ENCODE results near the gene P2RX6.
"Not testable (repeated sequence)": the region's sequence is repeated elsewhere in the genome, so short reads cannot be mapped to it uniquely, and the experiment has no call there.

Gene P2RX6

DNA sequence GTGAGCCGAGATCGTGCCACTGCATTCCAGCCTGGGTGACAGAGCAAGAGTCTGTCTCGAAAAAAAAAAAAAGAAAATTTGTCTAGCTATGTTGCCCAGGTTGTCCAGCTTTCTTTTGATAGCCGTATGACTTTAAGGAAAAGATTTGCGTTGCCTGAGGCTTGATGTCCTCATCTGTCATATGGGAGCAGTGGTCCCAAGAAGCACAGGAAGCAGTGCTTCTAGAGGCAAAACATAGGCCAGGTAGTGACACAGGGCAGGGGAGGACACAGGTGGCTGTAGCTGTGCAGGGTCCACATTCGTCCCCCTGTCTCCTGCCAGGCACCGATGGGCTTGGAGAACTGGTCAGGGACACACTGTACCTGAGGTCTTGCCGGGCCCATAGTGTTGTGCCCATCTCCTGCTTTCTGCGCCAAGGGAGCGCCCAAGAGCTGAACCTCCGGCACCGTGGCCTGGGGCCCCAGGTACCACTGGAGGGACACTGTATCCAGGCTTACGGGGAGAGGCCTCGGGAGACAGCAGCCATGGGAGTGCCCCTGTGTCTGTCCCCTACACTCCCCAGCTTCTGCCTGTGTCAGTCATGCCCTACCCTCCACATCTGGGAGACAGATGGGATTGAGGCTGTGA is 32.2 kb downstream of the P2RX6 start:
- no peak overlapping the region for H3K4me2 ChIP-seq (ENCODE audit: low read length, poor library complexity, severe bottlenecking)
- peaks cover 39% of the 10 kb centered on the region for H3K4me1 ChIP-seq (ENCODE audit: control insufficient read depth, insufficient read depth, low read depth, low read length)
- H2AK5ac ChIP-seq (ENCODE audit: low read length, severe bottlenecking): no peak overlapping the region
- H3K14ac ChIP-seq (ENCODE audit: low read length in 2 of 2): no peak overlapping the region
- no peak overlapping the region for H3K18ac ChIP-seq (ENCODE audit: low read depth in 1 of 2, low read length in 2 of 2)
- H3K9me3 ChIP-seq (ENCODE audit: control insufficient read depth, low read length): no peaks in the 10 kb centered on the region
- H2BK15ac ChIP-seq (ENCODE audit: low read depth, poor library complexity, severe bottlenecking): no peak overlapping the region
- no peaks in the 10 kb centered on the region for H3K79me1 ChIP-seq (replicated peaks; ENCODE audit: low read length, poor library complexity, severe bottlenecking)
- H2AFZ ChIP-seq (ENCODE audit: low read depth, low read length): no peak overlapping the region
- 94% methylated on average over 12 of the region's 14 CpGs for WGBS
- no peaks in the 10 kb centered on the region for H3K36me3 ChIP-seq (ENCODE audit: control insufficient read depth in 1 of 2, insufficient read depth in 2 of 2, low read depth in 1 of 2, low read length in 2 of 2)
- H4K91ac ChIP-seq (ENCODE audit: low read length): no peak overlapping the region
- H3K23ac ChIP-seq (ENCODE audit: low read length in 2 of 2): no peak overlapping the region
- H3K27me3 ChIP-seq (ENCODE audit: control insufficient read depth in 1 of 2, insufficient read depth in 1 of 2, low read length in 2 of 2): peaks cover 0 to 15% of the 10 kb centered on the region in 2 experiments
- H3K9ac ChIP-seq (ENCODE audit: low read length): no peak overlapping the region
- H2BK120ac ChIP-seq (ENCODE audit: low read depth, low read length): no peak overlapping the region
- H2BK5ac ChIP-seq (ENCODE audit: low read depth, low read length, poor library complexity, severe bottlenecking): no peak overlapping the region
- no peak overlapping the region for H4K8ac ChIP-seq (ENCODE audit: low read length)
- H3K4me3 ChIP-seq (ENCODE audit: insufficient read depth in 1 of 2, low read depth in 1 of 2, low read length in 2 of 2): no peak overlapping the region
- H3K4ac ChIP-seq (ENCODE audit: low read depth in 1 of 2, low read length in 2 of 2): no peak overlapping the region
- H3K27ac ChIP-seq (ENCODE audit: low read length, poor library complexity, severe bottlenecking): no peak overlapping the region
- DNase-seq: no peak
- no peak overlapping the region for H2BK12ac ChIP-seq (ENCODE audit: low read length in 2 of 2)

- H2BK120ac ChIP-seq (ENCODE audit: low read depth, low read length): no peak overlapping the region
- H3K4me3 ChIP-seq (ENCODE audit: insufficient read depth in 1 of 2, low read depth in 1 of 2, low read length in 2 of 2): no peak overlapping the region
- H2BK15ac ChIP-seq (ENCODE audit: low read depth, poor library complexity, severe bottlenecking): no peak overlapping the region
- H3K23ac ChIP-seq (ENCODE audit: low read length in 2 of 2): no peak overlapping the region
- no peak overlapping the region for H2BK5ac ChIP-seq (ENCODE audit: low read depth, low read length, poor library complexity, severe bottlenecking)
- no peak overlapping the region for H3K4ac ChIP-seq (ENCODE audit: low read depth in 1 of 2, low read length in 2 of 2)
- 93% methylated on average over 5 of the region's 7 CpGs for WGBS
- no peak overlapping the region for H4K91ac ChIP-seq (ENCODE audit: low read length)
- no peaks in the 10 kb centered on the region for H3K36me3 ChIP-seq (ENCODE audit: control insufficient read depth in 1 of 2, insufficient read depth in 2 of 2, low read depth in 1 of 2, low read length in 2 of 2)
- H3K27ac ChIP-seq (ENCODE audit: low read length, poor library complexity, severe bottlenecking): no peak overlapping the region
- no peak overlapping the region for H2BK12ac ChIP-seq (ENCODE audit: low read length in 2 of 2)
- no peak overlapping the region for H3K9ac ChIP-seq (ENCODE audit: low read length)
- no peaks in the 10 kb centered on the region for H3K79me1 ChIP-seq (replicated peaks; ENCODE audit: low read length, poor library complexity, severe bottlenecking)
- no peak overlapping the region for H3K18ac ChIP-seq (ENCODE audit: low read depth in 1 of 2, low read length in 2 of 2)
- no peak for DNase-seq
- H3K9me3 ChIP-seq (ENCODE audit: control insufficient read depth, low read length): no peaks in the 10 kb centered on the region
- H3K14ac ChIP-seq (ENCODE audit: low read length in 2 of 2): no peak overlapping the region
- no peak overlapping the region for H4K8ac ChIP-seq (ENCODE audit: low read length)
- peaks cover 36% of the 10 kb centered on the region for H3K4me1 ChIP-seq (ENCODE audit: control insufficient read depth, insufficient read depth, low read depth, low read length)
- no peak overlapping the region for H2AFZ ChIP-seq (ENCODE audit: low read depth, low read length)
- H3K4me2 ChIP-seq (ENCODE audit: low read length, poor library complexity, severe bottlenecking): no peak overlapping the region
- H3K27me3 ChIP-seq (ENCODE audit: control insufficient read depth in 1 of 2, insufficient read depth in 1 of 2, low read length in 2 of 2): peaks cover 0 to 16% of the 10 kb centered on the region in 2 experiments
- H2AK5ac ChIP-seq (ENCODE audit: low read length, severe bottlenecking): no peak overlapping the region
Measured at GRCh38 chr22:21047730-21048129, 32.8 kb downstream of the P2RX6 start.

GRCh38 chr22:21048448-21048847 is 33.5 kb downstream of the P2RX6 start:
- WGBS: 94% methylated on average over 5 of the region's 5 CpGs
- not testable (repeated sequence) for DNase-seq; H3K9me3 ChIP-seq (ENCODE audit: control insufficient read depth, low read length); H3K4me3 ChIP-seq (ENCODE audit: insufficient read depth in 1 of 2, low read depth in 1 of 2, low read length in 2 of 2); H2AK5ac ChIP-seq (ENCODE audit: low read length, severe bottlenecking); H3K4ac ChIP-seq (ENCODE audit: low read depth in 1 of 2, low read length in 2 of 2); H2BK120ac ChIP-seq (ENCODE audit: low read depth, low read length); H3K18ac ChIP-seq (ENCODE audit: low read depth in 1 of 2, low read length in 2 of 2); H3K79me1 ChIP-seq (replicated peaks; ENCODE audit: low read length, poor library complexity, severe bottlenecking); H3K27ac ChIP-seq (ENCODE audit: low read length, poor library complexity, severe bottlenecking); H3K9ac ChIP-seq (ENCODE audit: low read length); H2BK12ac ChIP-seq (ENCODE audit: low read length in 2 of 2); H2BK5ac ChIP-seq (ENCODE audit: low read depth, low read length, poor library complexity, severe bottlenecking); H3K14ac ChIP-seq (ENCODE audit: low read length in 2 of 2); H3K4me2 ChIP-seq (ENCODE audit: low read length, poor library complexity, severe bottlenecking); H4K91ac ChIP-seq (ENCODE audit: low read length); H3K23ac ChIP-seq (ENCODE audit: low read length in 2 of 2); H2BK15ac ChIP-seq (ENCODE audit: low read depth, poor library complexity, severe bottlenecking); H3K36me3 ChIP-seq (ENCODE audit: control insufficient read depth in 1 of 2, insufficient read depth in 2 of 2, low read depth in 1 of 2, low read length in 2 of 2); H2AFZ ChIP-seq (ENCODE audit: low read depth, low read length); H4K8ac ChIP-seq (ENCODE audit: low read length)
- Histone ChIP-seq H3K27me3 (ENCODE audit: control insufficient read depth in 1 of 2, insufficient read depth in 1 of 2, low read length in 2 of 2) (peaks cover 0 to 22% of the 10 kb centered on the region in 2 experiments), H3K4me1 (ENCODE audit: control insufficient read depth, insufficient read depth, low read depth, low read length) (peaks cover 28% of the 10 kb centered on the region)

DNA sequence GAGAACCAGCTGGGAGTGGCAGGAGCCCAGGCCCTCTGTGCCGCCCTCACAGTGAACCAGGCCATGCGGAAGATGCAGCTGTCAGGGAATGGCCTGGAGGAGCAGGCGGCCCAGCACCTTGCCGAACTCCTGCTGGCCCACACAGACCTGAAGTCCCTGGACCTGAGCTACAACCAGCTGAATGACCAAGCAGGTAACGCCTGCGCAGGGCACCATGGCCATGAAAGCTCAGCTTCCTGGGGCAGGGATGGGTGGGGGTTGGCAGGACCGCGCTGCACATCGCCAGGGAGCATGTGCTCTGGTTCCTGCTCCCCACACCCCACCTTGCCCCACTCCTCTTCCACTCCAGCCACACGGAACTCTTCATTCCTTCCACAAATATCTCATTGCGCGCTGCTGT is 34.0 kb downstream of the P2RX6 start:
- WGBS: 100% methylated on average over 1 of the region's 12 CpGs
- not testable (repeated sequence) for H3K4me3 ChIP-seq (ENCODE audit: insufficient read depth in 1 of 2, low read depth in 1 of 2, low read length in 2 of 2); H3K9ac ChIP-seq (ENCODE audit: low read length); H2BK12ac ChIP-seq (ENCODE audit: low read length in 2 of 2); H3K4ac ChIP-seq (ENCODE audit: low read depth in 1 of 2, low read length in 2 of 2); H3K14ac ChIP-seq (ENCODE audit: low read length in 2 of 2); H2BK120ac ChIP-seq (ENCODE audit: low read depth, low read length); H3K36me3 ChIP-seq (ENCODE audit: control insufficient read depth in 1 of 2, insufficient read depth in 2 of 2, low read depth in 1 of 2, low read length in 2 of 2); H2AK5ac ChIP-seq (ENCODE audit: low read length, severe bottlenecking); H3K79me1 ChIP-seq (replicated peaks; ENCODE audit: low read length, poor library complexity, severe bottlenecking); H2AFZ ChIP-seq (ENCODE audit: low read depth, low read length); H3K18ac ChIP-seq (ENCODE audit: low read depth in 1 of 2, low read length in 2 of 2); H4K8ac ChIP-seq (ENCODE audit: low read length); H4K91ac ChIP-seq (ENCODE audit: low read length); H2BK15ac ChIP-seq (ENCODE audit: low read depth, poor library complexity, severe bottlenecking); H3K27ac ChIP-seq (ENCODE audit: low read length, poor library complexity, severe bottlenecking); H3K9me3 ChIP-seq (ENCODE audit: control insufficient read depth, low read length); H2BK5ac ChIP-seq (ENCODE audit: low read depth, low read length, poor library complexity, severe bottlenecking); H3K4me2 ChIP-seq (ENCODE audit: low read length, poor library complexity, severe bottlenecking); H3K23ac ChIP-seq (ENCODE audit: low read length in 2 of 2); DNase-seq
- peaks cover 26% of the 10 kb centered on the region for H3K4me1 ChIP-seq (ENCODE audit: control insufficient read depth, insufficient read depth, low read depth, low read length)
- H3K27me3 ChIP-seq (ENCODE audit: control insufficient read depth in 1 of 2, insufficient read depth in 1 of 2, low read length in 2 of 2): peaks cover 0 to 27% of the 10 kb centered on the region in 2 experiments

Measured in mesenchymal stem cell (in vitro differentiated cells and primary cell).